A549 treated with Mapracorat at 1 μM for 4 hours (cell line): ENCODE measurements around the gene GNAS-AS1. TPM values are rescaled to one million over a fixed set of nuclear protein-coding genes. Genes with fewer than 3 reads are reported as not detected.

Source experiments
- total RNA-seq: library from RNA; stranded (reverse); fragments of 200-300 nt; extraction: Qiagen RNA extraction; gene quantifications from 5 replicates; pipeline ENCODE4 v1.2.3, GENCODE V29; 2022

Gene GNAS-AS1
- total RNA-seq = not detected in 5 replicates

DNA sequence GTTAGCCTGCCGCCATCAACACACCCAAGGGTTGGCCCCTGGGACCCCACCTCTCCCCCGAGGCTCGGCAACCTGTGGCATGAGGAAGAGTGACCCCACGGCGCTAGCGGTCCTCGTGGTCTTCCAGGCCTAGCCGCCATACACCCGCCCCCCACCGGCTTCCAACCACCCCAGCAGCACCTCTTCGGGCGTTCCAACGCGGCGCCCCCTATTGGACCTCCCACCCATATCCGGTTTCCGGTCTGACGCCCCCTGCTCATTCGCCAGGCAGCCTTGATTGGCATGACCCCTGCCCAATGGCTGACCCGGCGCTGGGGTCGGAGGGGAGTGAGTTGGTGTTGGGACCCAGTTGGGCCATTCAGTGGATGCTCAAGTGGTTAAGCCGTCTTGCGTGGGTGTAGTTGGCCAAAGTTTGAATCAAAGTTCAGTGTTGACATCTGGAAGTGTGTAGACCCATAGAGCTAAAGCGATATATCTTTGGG lies at the start of gene GNAS-AS1:
GNAS-AS1 (minus strand) TSS at position 210 of the 482 bp plus-strand sequence.

GRCh38 chr20:58852543-58853271 lies 2.0 kb upstream of the GNAS-AS1 start, which contains the start of gene GNAS:
GNAS (plus strand) TSS chr20:58852716.

Other genes with a start within 250 kb of the GNAS-AS1 start
- 28.5 to 35.9 TPM (median 29.4 TPM) in 5 replicates for gene STX16, start 199.6 kb downstream of the GNAS-AS1 start, total RNA-seq
- 27.3 to 42.3 TPM (median 34.2 TPM) in 5 replicates for gene NPEPL1, start 158.1 kb downstream of the GNAS-AS1 start, total RNA-seq
- gene GNAS, start 1.8 kb upstream of the GNAS-AS1 start, total RNA-seq = 667 to 746 TPM (median 723 TPM) in 5 replicates
- 42.4 to 47.3 TPM (median 45.1 TPM) in 5 replicates for gene NELFCD, start 130.4 kb upstream of the GNAS-AS1 start, total RNA-seq
- 162 to 194 TPM (median 187 TPM) in 5 replicates for gene CTSZ, start 156.4 kb upstream of the GNAS-AS1 start, total RNA-seq
- gene TUBB1, start 168.5 kb upstream of the GNAS-AS1 start, total RNA-seq = not detected in 5 replicates
- 91.9 to 130 TPM (median 98.1 TPM) in 5 replicates for gene ATP5F1E, start 181.4 kb upstream of the GNAS-AS1 start, total RNA-seq
- gene PRELID3B, start 191.9 kb upstream of the GNAS-AS1 start, total RNA-seq = 52.2 to 67.4 TPM (median 59.0 TPM) in 5 replicates